ENCODE results near the gene KRT74. TPM values are rescaled to one million over a fixed set of nuclear protein-coding genes. Genes with fewer than 3 reads are reported as not detected.
A peak's percentile ranks its signal among the peaks of the same experiment; 100 is the strongest.

Gene KRT74
- total and polyA plus RNA-seq, 2 experiments from 2014 or later: not detected

DNA sequence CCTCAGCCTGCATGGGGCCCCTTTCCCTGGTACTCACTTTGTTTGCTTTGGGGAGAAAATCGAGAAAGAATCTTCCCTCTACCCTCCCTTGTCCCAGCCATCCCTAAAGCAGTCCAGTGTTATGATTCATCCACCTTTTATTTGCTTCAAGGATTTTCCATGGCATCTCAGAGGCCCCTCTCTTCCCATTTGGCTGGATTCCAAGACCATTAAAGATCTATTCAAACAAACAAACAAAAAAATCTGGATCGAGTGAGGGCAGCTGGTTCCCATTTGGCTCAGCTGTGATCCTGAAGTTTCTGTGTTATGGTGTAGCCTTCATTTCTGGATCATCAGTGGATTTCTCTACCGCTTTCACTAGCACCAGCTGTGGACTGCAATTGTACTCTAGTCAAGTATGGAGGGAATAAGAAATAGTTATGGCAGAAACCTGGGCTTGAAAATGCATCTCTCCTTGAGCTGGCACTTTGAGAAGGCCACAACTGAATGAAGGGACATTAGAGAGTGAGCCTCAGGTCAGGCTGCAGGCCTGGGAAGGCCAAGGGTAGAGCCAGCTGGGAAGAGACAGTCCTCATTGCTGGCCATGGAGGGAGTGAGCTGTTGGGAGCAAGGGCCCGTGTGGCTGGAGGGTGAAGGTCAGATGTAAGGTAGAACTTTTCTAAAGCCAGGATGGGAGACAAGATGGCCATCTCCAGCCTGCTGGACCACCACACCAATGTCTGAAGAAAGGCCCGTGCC is 34.4 kb downstream of the KRT74 start:
- WGBS, 2 experiments (ENCODE audit: low coverage in 1 of 2, low lambda C conversion rate in 2 of 2, missing lambda C conversion rate in 2 of 2): 27% methylated on average over 5 of the region's 5 CpGs
- Histone ChIP-seq H3F3A (ENCODE audit: insufficient read depth) (no peaks in the 10 kb centered on the region), H3K27ac (no peak overlapping the region), H3K9ac (no peak overlapping the region), H3K4me2 (ENCODE audit: unreplicated experiment) (no peak overlapping the region), H3K79me2 (ENCODE audit: insufficient read depth) (no peaks in the 10 kb centered on the region), H3K9me3 (ENCODE audit: low read depth) (no peaks in the 10 kb centered on the region), H3K4me1 (ENCODE audit: insufficient read depth) (no peaks in the 10 kb centered on the region), H3K36me3 (ENCODE audit: low read depth) (no peaks in the 10 kb centered on the region), H2AFZ (no peak overlapping the region), H3K4me3 (no peak overlapping the region), H3K9me2 (ENCODE audit: insufficient read depth) (no peaks in the 10 kb centered on the region), H4K20me1 (ENCODE audit: insufficient read depth) (no peaks in the 10 kb centered on the region), H3K27me3 (replicated peaks; ENCODE audit: insufficient read depth) (peaks cover 6% of the 10 kb centered on the region; the same call in 1 of the 2 replicates)
- peak; percentile 52 for DNase-seq
- no peak for TF ChIP-seq EZH2 (IDR thresholded peaks at IDR 0.05; ENCODE audit: insufficient read depth, poor library complexity, severe bottlenecking)
- TF ChIP-seq EZH2phosphoT487 (IDR thresholded peaks at IDR 0.05; ENCODE audit: insufficient read depth, low read depth): no peak
- in situ Hi-C loops (cut with MboI): no loop called here

DNA sequence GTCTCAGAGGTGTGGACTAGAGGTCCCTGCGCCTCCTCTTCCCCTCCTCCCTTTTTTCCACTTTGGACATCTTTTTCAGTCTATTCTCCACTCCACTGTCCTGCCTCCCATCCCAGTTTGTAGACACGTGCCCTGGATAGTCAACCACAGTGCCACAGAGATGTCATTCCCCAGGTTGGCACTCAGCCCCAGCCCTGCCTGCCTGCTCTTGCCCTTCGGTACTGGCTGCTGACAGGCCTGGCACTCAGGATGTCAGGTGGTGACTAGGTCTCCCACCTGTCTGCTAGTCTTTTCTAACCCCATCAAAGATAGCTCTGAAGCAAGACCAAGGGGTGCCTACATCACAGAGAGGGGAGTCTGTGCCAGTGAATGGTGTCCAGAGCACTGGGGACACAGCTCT is 36.5 kb downstream of the KRT74 start:
- Histone ChIP-seq H3K9ac (no peak overlapping the region), H4K20me1 (ENCODE audit: insufficient read depth) (no peaks in the 10 kb centered on the region), H3K79me2 (ENCODE audit: insufficient read depth) (no peaks in the 10 kb centered on the region), H3K9me3 (ENCODE audit: low read depth) (no peaks in the 10 kb centered on the region), H3K36me3 (ENCODE audit: low read depth) (no peaks in the 10 kb centered on the region), H3K27ac (no peak overlapping the region), H3K4me1 (ENCODE audit: insufficient read depth) (no peaks in the 10 kb centered on the region), H3K9me2 (ENCODE audit: insufficient read depth) (no peaks in the 10 kb centered on the region), H3K27me3 (replicated peaks; ENCODE audit: insufficient read depth) (peaks cover 6% of the 10 kb centered on the region; the same call in 1 of the 2 replicates), H3K4me3 (no peak overlapping the region), H2AFZ (no peak overlapping the region), H3F3A (ENCODE audit: insufficient read depth) (no peaks in the 10 kb centered on the region), H3K4me2 (ENCODE audit: unreplicated experiment) (no peak overlapping the region)
- DNase-seq: no peak
- WGBS, 2 experiments (ENCODE audit: low coverage in 1 of 2, low lambda C conversion rate in 2 of 2, missing lambda C conversion rate in 2 of 2): 65 to 67% methylated on average over 3 of the region's 3 CpGs
- in situ Hi-C loops (cut with MboI): no loop called here
- TF ChIP-seq EZH2phosphoT487 (IDR thresholded peaks at IDR 0.05; ENCODE audit: insufficient read depth, low read depth): no peak
- no peak for TF ChIP-seq EZH2 (IDR thresholded peaks at IDR 0.05; ENCODE audit: insufficient read depth, poor library complexity, severe bottlenecking)

DNA sequence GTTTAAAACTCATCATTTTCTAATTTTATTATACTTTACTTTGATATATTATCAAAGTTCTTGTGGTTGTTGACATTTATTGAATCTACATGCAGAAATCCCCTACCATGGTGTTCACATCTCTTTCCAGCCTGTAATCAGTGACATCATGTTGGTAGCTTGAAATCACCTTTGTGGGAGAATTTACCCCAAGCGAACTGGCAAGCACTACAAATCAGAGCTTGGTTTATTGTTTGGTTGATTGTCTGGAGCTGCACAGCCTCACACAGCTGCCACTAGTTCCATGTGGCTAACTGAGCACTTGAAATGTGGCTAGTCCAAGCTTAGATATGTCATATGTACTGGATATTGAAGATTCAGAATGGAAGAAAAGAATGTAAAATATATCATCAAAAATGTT is 38.1 kb downstream of the KRT74 start:
- 13 to 23% methylated on average over 1 of the region's 1 CpG for WGBS, 2 experiments (ENCODE audit: low coverage in 1 of 2, low lambda C conversion rate in 2 of 2, missing lambda C conversion rate in 2 of 2)
- no peak for DNase-seq
- Histone ChIP-seq H3K4me3 (no peak overlapping the region), H3K9me2 (ENCODE audit: insufficient read depth) (no peaks in the 10 kb centered on the region), H3F3A (ENCODE audit: insufficient read depth) (no peaks in the 10 kb centered on the region), H3K27ac (no peak overlapping the region), H3K4me2 (ENCODE audit: unreplicated experiment) (no peak overlapping the region), H3K27me3 (replicated peaks; ENCODE audit: insufficient read depth) (peaks cover 10% of the 10 kb centered on the region; the same call in 1 of the 2 replicates), H2AFZ (no peak overlapping the region), H4K20me1 (ENCODE audit: insufficient read depth) (no peaks in the 10 kb centered on the region), H3K9me3 (ENCODE audit: low read depth) (no peaks in the 10 kb centered on the region), H3K9ac (no peak overlapping the region), H3K4me1 (ENCODE audit: insufficient read depth) (no peaks in the 10 kb centered on the region), H3K79me2 (ENCODE audit: insufficient read depth) (no peaks in the 10 kb centered on the region), H3K36me3 (ENCODE audit: low read depth) (no peaks in the 10 kb centered on the region)
- in situ Hi-C loops (cut with MboI): no loop called here
- no peak for TF ChIP-seq EZH2phosphoT487 (IDR thresholded peaks at IDR 0.05; ENCODE audit: insufficient read depth, low read depth)
- no peak for TF ChIP-seq EZH2 (IDR thresholded peaks at IDR 0.05; ENCODE audit: insufficient read depth, poor library complexity, severe bottlenecking)

DNA sequence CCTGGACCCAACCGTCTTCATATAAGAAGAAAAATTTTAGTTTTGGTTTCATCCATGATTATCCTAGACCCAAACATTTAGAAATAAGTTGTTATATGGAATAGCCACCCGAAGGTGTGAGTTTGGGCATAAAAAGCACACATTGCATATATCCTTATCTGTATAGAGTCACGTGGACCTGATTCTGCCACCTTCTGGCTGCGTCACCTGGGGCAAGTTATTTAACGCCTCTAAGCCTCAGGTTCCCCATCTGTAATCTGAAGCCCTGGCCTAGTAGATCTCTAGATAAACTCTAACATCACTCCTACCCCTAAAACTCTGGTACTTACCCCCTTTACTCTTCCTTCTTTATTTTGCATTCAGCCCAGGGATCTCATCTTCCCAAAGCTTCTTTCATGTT is 39.2 kb downstream of the KRT74 start:
- no peak for DNase-seq
- Histone ChIP-seq H3K4me1 (ENCODE audit: insufficient read depth) (no peaks in the 10 kb centered on the region), H3K9ac (no peak overlapping the region), H3K9me3 (ENCODE audit: low read depth) (no peaks in the 10 kb centered on the region), H3K27me3 (replicated peaks; ENCODE audit: insufficient read depth) (peaks cover 17% of the 10 kb centered on the region; the same call in 1 of the 2 replicates), H3F3A (ENCODE audit: insufficient read depth) (no peaks in the 10 kb centered on the region), H3K27ac (no peak overlapping the region), H3K79me2 (ENCODE audit: insufficient read depth) (no peaks in the 10 kb centered on the region), H4K20me1 (ENCODE audit: insufficient read depth) (no peaks in the 10 kb centered on the region), H3K4me3 (no peak overlapping the region), H3K36me3 (ENCODE audit: low read depth) (no peaks in the 10 kb centered on the region), H3K9me2 (ENCODE audit: insufficient read depth) (no peaks in the 10 kb centered on the region), H2AFZ (no peak overlapping the region), H3K4me2 (ENCODE audit: unreplicated experiment) (no peak overlapping the region)
- in situ Hi-C loops (cut with MboI): no loop called here
- no peak for TF ChIP-seq EZH2phosphoT487 (IDR thresholded peaks at IDR 0.05; ENCODE audit: insufficient read depth, low read depth)
- no peak for TF ChIP-seq EZH2 (IDR thresholded peaks at IDR 0.05; ENCODE audit: insufficient read depth, poor library complexity, severe bottlenecking)
- WGBS, 2 experiments (ENCODE audit: low coverage in 1 of 2, low lambda C conversion rate in 2 of 2, missing lambda C conversion rate in 2 of 2): 84% methylated on average over 5 of the region's 5 CpGs
